ENCODE results near the gene MTPN.

DNA sequence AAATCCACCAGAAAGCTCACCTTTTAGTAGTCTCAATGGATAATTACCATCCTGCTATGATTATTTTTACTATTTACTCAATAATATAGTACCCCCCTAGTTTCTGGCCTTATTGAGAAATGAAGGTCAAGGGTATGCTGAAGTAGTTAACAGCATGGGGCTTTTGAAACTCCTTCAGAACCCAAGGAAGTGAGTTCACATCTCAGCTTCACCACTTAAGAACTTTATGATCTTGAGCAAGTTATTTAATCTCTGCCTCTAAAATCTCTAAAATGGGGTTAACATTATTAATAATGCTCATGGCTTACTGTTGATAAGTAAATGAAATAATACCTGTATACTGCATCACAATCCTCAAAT lies 5.8 kb downstream of the MTPN start:
- TF ChIP-seq, protein P1, sequence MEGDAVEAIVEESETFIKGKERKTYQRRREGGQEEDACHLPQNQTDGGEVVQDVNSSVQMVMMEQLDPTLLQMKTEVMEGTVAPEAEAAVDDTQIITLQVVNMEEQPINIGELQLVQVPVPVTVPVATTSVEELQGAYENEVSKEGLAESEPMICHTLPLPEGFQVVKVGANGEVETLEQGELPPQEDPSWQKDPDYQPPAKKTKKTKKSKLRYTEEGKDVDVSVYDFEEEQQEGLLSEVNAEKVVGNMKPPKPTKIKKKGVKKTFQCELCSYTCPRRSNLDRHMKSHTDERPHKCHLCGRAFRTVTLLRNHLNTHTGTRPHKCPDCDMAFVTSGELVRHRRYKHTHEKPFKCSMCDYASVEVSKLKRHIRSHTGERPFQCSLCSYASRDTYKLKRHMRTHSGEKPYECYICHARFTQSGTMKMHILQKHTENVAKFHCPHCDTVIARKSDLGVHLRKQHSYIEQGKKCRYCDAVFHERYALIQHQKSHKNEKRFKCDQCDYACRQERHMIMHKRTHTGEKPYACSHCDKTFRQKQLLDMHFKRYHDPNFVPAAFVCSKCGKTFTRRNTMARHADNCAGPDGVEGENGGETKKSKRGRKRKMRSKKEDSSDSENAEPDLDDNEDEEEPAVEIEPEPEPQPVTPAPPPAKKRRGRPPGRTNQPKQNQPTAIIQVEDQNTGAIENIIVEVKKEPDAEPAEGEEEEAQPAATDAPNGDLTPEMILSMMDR (IDR thresholded peaks at IDR 0.05): no peak
- TF ChIP-seq POLR2A (IDR thresholded peaks at IDR 0.05): no peak
